Stomach (tissue), 9 donors: ENCODE measurements around the gene CFAP54. TPM values are rescaled to one million over a fixed set of nuclear protein-coding genes. Genes with fewer than 3 reads are reported as not detected.

Experiments
- DNase-seq, 2 donors: peaks; one replicate each; pipeline versions ENCODE4 v3.0.0 to v3.0.0-alpha.2; 2013 to 2019
- H3K27ac ChIP-seq, 5 donors: fragments of 200-600 bp in 4 of 5; sonication (generic) in 4 of 5; one replicate each; pipeline ENCODE4 v1.5.1; 2013 to 2019; ENCODE audit warnings: mild to moderate bottlenecking in 1 of 5, moderate library complexity in 1 of 5
- H3K27me3 ChIP-seq, 3 donors: fragments of 200-600 bp; sonication (generic); one replicate each; pipeline ENCODE4 v1.5.1; 2017 to 2019; ENCODE audit warnings: mixed run types in 1 of 3
- H3K36me3 ChIP-seq, 4 donors: fragments of 200-600 bp; sonication (generic); 1 replicate in 3 of 4; 2 replicates in 1 of 4; pipeline ENCODE4 v1.5.1; 2016 to 2019
- H3K4me1 ChIP-seq, 4 donors: fragments of 200-600 bp; sonication (generic); one replicate each; pipeline ENCODE4 v1.5.1; 2016 to 2019
- H3K4me3 ChIP-seq, 4 donors: fragments of 200-600 bp; sonication (generic) in 3 of 4; one replicate each; pipeline ENCODE4 v1.5.1; 2016 to 2019; ENCODE audit warnings: mild to moderate bottlenecking in 1 of 4
- H3K9me3 ChIP-seq, 4 donors: fragments of 200-600 bp; sonication (generic); one replicate each; pipeline ENCODE4 v1.5.1; 2016 to 2019
- CTCF ChIP-seq, 7 experiments: fragments of 450-650 bp in 4 of 7; fragments of 200-600 bp in 3 of 7; sonication (generic) in 3 of 7; IDR thresholded peaks; one replicate each; pipeline ENCODE4 v1.5.1; 2016 to 2019; ENCODE audit warnings: antibody characterized with exemption in 7 of 7, control low read depth in 2 of 7, mild to moderate bottlenecking in 1 of 7
- EP300 ChIP-seq: sonication (generic); formaldehyde crosslinking; IDR thresholded peaks from one replicate; pipeline ENCODE4 v1.6.1; 2017; ENCODE audit warnings: antibody characterized with exemption
- POLR2A ChIP-seq, 4 donors: fragments of 450-650 bp; IDR thresholded peaks; one replicate each; pipeline ENCODE4 v1.6.1; 2016; ENCODE audit warnings: antibody characterized with exemption in 4 of 4, control low read depth in 2 of 4, mild to moderate bottlenecking in 1 of 4, moderate library complexity in 1 of 4
- POLR2AphosphoS5 ChIP-seq, 3 donors: sonication (generic); formaldehyde crosslinking; IDR thresholded peaks; one replicate each; pipeline ENCODE4 v1.6.1; 2016; ENCODE audit warnings: antibody characterized with exemption in 3 of 3
- WGBS, 5 donors: extraction: QIAGEN DNeasy Blood & Tissue Kit in 3 of 5; methylation state at CpG; one replicate each; pipeline versions ENCODE4 v1.1.5 to v1.1.7; 2013 to 2018; 5-methylcytosine and 5-hydroxymethylcytosine counted together
- intact Hi-C: fragments of 100-400 bp; cut with DNase I; formaldehyde crosslinking; loops from one replicate; pipeline ENCODE4 v1.15.1; 2023; ENCODE audit warnings: low total_unique reads
- polyA plus RNA-seq, 3 donors: library from polyadenylated mRNA; stranded (reverse); fragments of 200-250 nt; gene quantifications; one replicate each; pipeline ENCODE4 v1.2.3, GENCODE V29; 2013
- total RNA-seq, 5 donors: library from RNA; depleted of rRNA; stranded (reverse); fragments of >200 nt; gene quantifications; one replicate each; pipeline versions ENCODE4 v1.1.0 to v1.2.3, GENCODE V29; 2014 to 2016
- donor health status: healthy with polysubstance abuse.
- donor health status: Bipolar disorder and iron deficiency.
- donor health status: healthy.

The CFAP54 gene
- total and polyA plus RNA-seq, 8 donors, result 0.08 to 36.6 (median 3.0) TPM; not detected in 2

GRCh38 chr12:96465896-96466295 is 23.5 kb upstream of the CFAP54 start:
- WGBS, 5 donors, result 62 to 78% (median 65%) methylated on average over 3 of the region's 3 CpGs
- TF ChIP-seq EP300, result no peak
- no peak for DNase-seq
- intact Hi-C loops, result no loop called here
- Histone ChIP-seq H3K4me3 (no peak overlapping the region), H3K36me3 (no peaks in the 10 kb centered on the region), H3K4me1 (no peaks in the 10 kb centered on the region), H3K27ac (no peak overlapping the region), H3K27me3 (no peaks in the 10 kb centered on the region), H3K9me3 (no peaks in the 10 kb centered on the region)

- Histone ChIP-seq H3K4me3 (no peak overlapping the region), H3K4me1 (no peaks in the 10 kb centered on the region), H3K9me3 (no peaks in the 10 kb centered on the region), H3K36me3 (no peaks in the 10 kb centered on the region), H3K27me3 (no peaks in the 10 kb centered on the region), H3K27ac (no peak overlapping the region)
- 35 to 64% (median 46%) methylated on average over 3 of the region's 3 CpGs for WGBS, 5 donors
- no peak for TF ChIP-seq EP300
- no peak for TF ChIP-seq POLR2A (IDR thresholded peaks at IDR 0.05)
- no peak for TF ChIP-seq CTCF (IDR thresholded peaks at IDR 0.05)
- TF ChIP-seq POLR2AphosphoS5 (IDR thresholded peaks at IDR 0.05), result no peak
- intact Hi-C loops, result no loop called here
- DNase-seq, result no peak
Observed at GRCh38 chr12:96466939-96467751, 22.2 kb upstream of the CFAP54 start.

GRCh38 chr12:96471368-96472050 is 17.9 kb upstream of the CFAP54 start:
- Histone ChIP-seq H3K4me3 (no peak overlapping the region), H3K36me3 (no peaks in the 10 kb centered on the region), H3K27me3 (no peaks in the 10 kb centered on the region), H3K27ac (no peak overlapping the region), H3K9me3 (no peaks in the 10 kb centered on the region), H3K4me1 (no peaks in the 10 kb centered on the region)
- WGBS, 5 donors, result 86 to 89% (median 87%) methylated on average over 2 of the region's 2 CpGs
- DNase-seq, result no peak
- intact Hi-C loops, result no loop called here
- TF ChIP-seq CTCF (IDR thresholded peaks at IDR 0.05) (no peak), POLR2AphosphoS5 (IDR thresholded peaks at IDR 0.05) (no peak), EP300 (no peak)

- Histone ChIP-seq H3K27ac (no peak overlapping the region), H3K4me1 (no peaks in the 10 kb centered on the region), H3K9me3 (no peaks in the 10 kb centered on the region), H3K27me3 (no peaks in the 10 kb centered on the region), H3K36me3 (no peaks in the 10 kb centered on the region), H3K4me3 (no peak overlapping the region)
- DNase-seq, result no peak
- intact Hi-C loops, result no loop called here
- TF ChIP-seq POLR2A (IDR thresholded peaks at IDR 0.05), result no peak
- no peak for TF ChIP-seq POLR2AphosphoS5 (IDR thresholded peaks at IDR 0.05)
- TF ChIP-seq CTCF (IDR thresholded peaks at IDR 0.05), result no peak
- TF ChIP-seq EP300, result no peak
- 65 to 87% (median 73%) methylated on average over 5 of the region's 5 CpGs for WGBS, 5 donors
Observed at GRCh38 chr12:96472384-96472783, 17.0 kb upstream of the CFAP54 start.
